Hepatocyte (in vitro differentiated cells): ENCODE data around the gene AMPD3.

ENCODE experiments used
- EZH2 ChIP-seq: fragments of 200-600 bp; sonication (generic); IDR thresholded peaks from 2 replicates; pipeline ENCODE4 v1.6.1; 2016; ENCODE audit warnings: antibody characterized with exemption, mild to moderate bottlenecking, borderline replicate concordance
- TF ChIP-seq, protein P1 (sequence below): fragments of 200-600 bp; sonication (generic); IDR thresholded peaks from 2 replicates; pipeline ENCODE4 v1.5.1; 2016; ENCODE audit warnings: antibody characterized with exemption, mild to moderate bottlenecking; ENCODE audit not compliant: poor library complexity

DNA sequence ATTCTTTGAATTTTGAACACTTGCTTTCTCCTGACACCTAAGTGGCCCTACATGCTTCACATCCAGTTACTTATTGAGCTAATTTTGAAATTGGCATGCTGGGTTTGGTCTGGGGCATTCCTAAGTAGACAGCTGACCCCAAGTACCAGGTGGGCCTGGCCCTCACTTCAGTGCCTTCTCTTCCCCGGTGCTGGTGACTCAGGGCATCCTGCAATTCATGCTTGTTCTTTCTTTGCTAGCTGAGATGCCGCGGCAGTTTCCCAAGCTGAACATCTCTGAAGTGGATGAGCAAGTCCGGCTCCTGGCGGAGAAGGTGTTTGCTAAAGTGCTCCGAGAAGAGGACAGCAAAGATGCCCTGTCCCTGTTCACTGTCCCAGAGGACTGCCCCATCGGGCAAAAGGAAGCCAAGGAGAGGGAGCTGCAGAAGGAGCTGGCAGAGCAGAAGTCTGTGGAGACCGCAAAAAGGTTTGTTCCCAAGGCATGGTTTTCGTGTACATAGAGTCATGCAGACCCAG is 6.3 kb downstream of the AMPD3 start:
- TF ChIP-seq EZH2 = no peak
- TF ChIP-seq, protein P1, sequence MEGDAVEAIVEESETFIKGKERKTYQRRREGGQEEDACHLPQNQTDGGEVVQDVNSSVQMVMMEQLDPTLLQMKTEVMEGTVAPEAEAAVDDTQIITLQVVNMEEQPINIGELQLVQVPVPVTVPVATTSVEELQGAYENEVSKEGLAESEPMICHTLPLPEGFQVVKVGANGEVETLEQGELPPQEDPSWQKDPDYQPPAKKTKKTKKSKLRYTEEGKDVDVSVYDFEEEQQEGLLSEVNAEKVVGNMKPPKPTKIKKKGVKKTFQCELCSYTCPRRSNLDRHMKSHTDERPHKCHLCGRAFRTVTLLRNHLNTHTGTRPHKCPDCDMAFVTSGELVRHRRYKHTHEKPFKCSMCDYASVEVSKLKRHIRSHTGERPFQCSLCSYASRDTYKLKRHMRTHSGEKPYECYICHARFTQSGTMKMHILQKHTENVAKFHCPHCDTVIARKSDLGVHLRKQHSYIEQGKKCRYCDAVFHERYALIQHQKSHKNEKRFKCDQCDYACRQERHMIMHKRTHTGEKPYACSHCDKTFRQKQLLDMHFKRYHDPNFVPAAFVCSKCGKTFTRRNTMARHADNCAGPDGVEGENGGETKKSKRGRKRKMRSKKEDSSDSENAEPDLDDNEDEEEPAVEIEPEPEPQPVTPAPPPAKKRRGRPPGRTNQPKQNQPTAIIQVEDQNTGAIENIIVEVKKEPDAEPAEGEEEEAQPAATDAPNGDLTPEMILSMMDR = no peak
